Natural killer cell (primary cell): Measurements from ENCODE around the gene TSPAN19. TPM values are rescaled to one million over a fixed set of nuclear protein-coding genes. Genes with fewer than 3 reads are reported as not detected.

Experiments
- ATAC-seq, 3 donors: fragments of 150-1000 bp in 2 of 3; fragments of 200-7000 bp in 1 of 3; cut with Tn5 transposase; 1 replicate in 1 of 3; 2 replicates in 2 of 3; pipeline ENCODE4 v1.10.0; 2021; ENCODE audit warnings: mild to moderate bottlenecking in 2 of 3, moderate library complexity in 2 of 3
- DNase-seq, 2 donors: peaks; one replicate each; pipeline versions ENCODE4 v3.0.0 to v3.0.0-alpha.2; 2013 to 2021; ENCODE audit warnings: mixed read lengths in 1 of 2
- H3K27ac ChIP-seq: one replicate; pipeline ENCODE4 v1.5.1; 2013; ENCODE audit warnings: mild to moderate bottlenecking, low read length
- H3K27me3 ChIP-seq: one replicate; pipeline ENCODE4 v1.6.1; 2013; ENCODE audit warnings: low read length; ENCODE audit not compliant: control insufficient read depth, insufficient read depth
- H3K36me3 ChIP-seq: one replicate; pipeline ENCODE4 v1.6.1; 2013; ENCODE audit warnings: low read length; ENCODE audit not compliant: control insufficient read depth, insufficient read depth
- H3K4me1 ChIP-seq: one replicate; pipeline ENCODE4 v1.6.1; 2013; ENCODE audit warnings: low read length; ENCODE audit not compliant: control insufficient read depth, insufficient read depth
- H3K4me3 ChIP-seq: one replicate; pipeline ENCODE4 v1.5.1; 2013; ENCODE audit warnings: low read length
- H3K9me3 ChIP-seq: one replicate; pipeline ENCODE4 v1.6.1; 2013; ENCODE audit warnings: low read length; ENCODE audit not compliant: control insufficient read depth, insufficient read depth
- H3K27ac Mint-ChIP-seq, 2 donors: one replicate each; pipeline ENCODE4 v1.8.0; 2022; ENCODE audit warnings: mild to moderate bottlenecking in 2 of 2, mixed read lengths in 2 of 2, moderate library complexity in 1 of 2
- H3K27me3 Mint-ChIP-seq, 2 donors: one replicate each; pipeline ENCODE4 v1.8.0; 2022; ENCODE audit warnings: low read depth in 2 of 2, mixed read lengths in 2 of 2
- H3K36me3 Mint-ChIP-seq: one replicate; pipeline ENCODE4 v1.8.0; 2022; ENCODE audit warnings: mixed read lengths
- H3K4me1 Mint-ChIP-seq, 2 donors: one replicate each; pipeline ENCODE4 v1.8.0; 2022; ENCODE audit warnings: mixed read lengths in 2 of 2
- H3K4me3 Mint-ChIP-seq: one replicate; pipeline ENCODE4 v1.8.0; 2022; ENCODE audit warnings: mild to moderate bottlenecking, moderate library complexity, mixed read lengths
- H3K9me3 Mint-ChIP-seq, 2 donors: one replicate each; pipeline ENCODE4 v1.8.0; 2022; ENCODE audit warnings: mixed read lengths in 2 of 2
- WGBS: methylation state at CpG from one replicate; pipeline ENCODE4 v1.1.7; 2013; ENCODE audit warnings: missing lambda C conversion rate; ENCODE audit not compliant: insufficient coverage; 5-methylcytosine and 5-hydroxymethylcytosine counted together
- intact Hi-C: fragments of 100-400 bp; cut with micrococcal nuclease; formaldehyde crosslinking; loops from one replicate; pipeline ENCODE4 v1.14.2; 2022
- total RNA-seq, 4 donors: library from RNA; stranded (reverse); fragments of 120-200 nt in 1 of 4; gene quantifications; one replicate each; pipeline versions ENCODE4 v1.2.3 to v1.2.4, GENCODE V29; 2013 to 2022
- TF ChIP-seq, protein P1 (sequence below): fragments of 200-600 bp; IDR thresholded peaks from one replicate; pipeline ENCODE4 v1.8.0; 2022; ENCODE audit warnings: antibody characterized with exemption

Gene TSPAN19
- total RNA-seq, 3 donors from 2014 or later (not counting 1 experiment from before 2014, with no cell fraction given), result not detected

- Mint-ChIP-seq H3K9me3 (peaks cover 0 to 13% of the 10 kb centered on the region in 2 donors), H3K36me3 (no peaks in the 10 kb centered on the region), H3K27ac (no peak overlapping the region), H3K4me3 (no peak overlapping the region), H3K4me1 (no peaks in the 10 kb centered on the region), H3K27me3 (no peaks in the 10 kb centered on the region)
- Histone ChIP-seq H3K36me3 (no peaks in the 10 kb centered on the region), H3K9me3 (no peaks in the 10 kb centered on the region), H3K27ac (no peak overlapping the region), H3K4me3 (no peak overlapping the region), H3K27me3 (no peaks in the 10 kb centered on the region), H3K4me1 (no peaks in the 10 kb centered on the region)
- 79% methylated on average over 2 of the region's 2 CpGs for WGBS
- TF ChIP-seq, protein P1, sequence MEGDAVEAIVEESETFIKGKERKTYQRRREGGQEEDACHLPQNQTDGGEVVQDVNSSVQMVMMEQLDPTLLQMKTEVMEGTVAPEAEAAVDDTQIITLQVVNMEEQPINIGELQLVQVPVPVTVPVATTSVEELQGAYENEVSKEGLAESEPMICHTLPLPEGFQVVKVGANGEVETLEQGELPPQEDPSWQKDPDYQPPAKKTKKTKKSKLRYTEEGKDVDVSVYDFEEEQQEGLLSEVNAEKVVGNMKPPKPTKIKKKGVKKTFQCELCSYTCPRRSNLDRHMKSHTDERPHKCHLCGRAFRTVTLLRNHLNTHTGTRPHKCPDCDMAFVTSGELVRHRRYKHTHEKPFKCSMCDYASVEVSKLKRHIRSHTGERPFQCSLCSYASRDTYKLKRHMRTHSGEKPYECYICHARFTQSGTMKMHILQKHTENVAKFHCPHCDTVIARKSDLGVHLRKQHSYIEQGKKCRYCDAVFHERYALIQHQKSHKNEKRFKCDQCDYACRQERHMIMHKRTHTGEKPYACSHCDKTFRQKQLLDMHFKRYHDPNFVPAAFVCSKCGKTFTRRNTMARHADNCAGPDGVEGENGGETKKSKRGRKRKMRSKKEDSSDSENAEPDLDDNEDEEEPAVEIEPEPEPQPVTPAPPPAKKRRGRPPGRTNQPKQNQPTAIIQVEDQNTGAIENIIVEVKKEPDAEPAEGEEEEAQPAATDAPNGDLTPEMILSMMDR, result no peak
- intact Hi-C loops, result no loop called here
- no peak for DNase-seq
- ATAC-seq, result no peak
These were observed 35.3 kb downstream of the TSPAN19 start for GRCh38 chr12:85000729-85001128.

DNA sequence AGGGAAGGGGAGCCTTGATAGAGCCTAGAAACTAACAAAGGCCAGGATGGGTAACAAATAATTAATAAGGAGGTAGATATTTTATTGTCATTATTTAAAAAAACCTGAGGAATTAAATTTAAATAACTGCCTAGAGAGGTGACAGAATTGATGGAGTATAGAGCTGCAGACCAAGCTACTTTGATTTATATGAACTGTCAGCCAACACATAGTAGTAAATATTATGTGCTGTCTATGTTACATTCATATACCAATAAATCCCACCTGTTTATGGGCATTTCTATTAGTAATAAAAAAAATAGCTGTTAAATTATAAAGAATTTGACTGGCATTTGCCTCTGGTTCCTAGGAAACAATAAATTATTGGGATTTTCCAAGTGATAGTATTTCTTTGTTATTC is 37.7 kb downstream of the TSPAN19 start:
- Mint-ChIP-seq H3K9me3 (peaks cover 3 to 16% of the 10 kb centered on the region in 2 donors), H3K4me1 (peaks cover 0 to 5% of the 10 kb centered on the region in 2 donors), H3K27me3 (no peaks in the 10 kb centered on the region), H3K36me3 (no peaks in the 10 kb centered on the region), H3K4me3 (no peak overlapping the region), H3K27ac (no peak overlapping the region)
- intact Hi-C loops, result no loop called here
- no peaks in the 10 kb centered on the region for H3K4me1 ChIP-seq
- H3K27me3 ChIP-seq, result no peaks in the 10 kb centered on the region
- H3K4me3 ChIP-seq, result no peak overlapping the region
- DNase-seq, result no peak
- ATAC-seq, result no peak
- H3K36me3 ChIP-seq, result no peaks in the 10 kb centered on the region
- TF ChIP-seq, protein P1, result no peak
- no peaks in the 10 kb centered on the region for H3K9me3 ChIP-seq
- H3K27ac ChIP-seq, result no peak overlapping the region

DNA sequence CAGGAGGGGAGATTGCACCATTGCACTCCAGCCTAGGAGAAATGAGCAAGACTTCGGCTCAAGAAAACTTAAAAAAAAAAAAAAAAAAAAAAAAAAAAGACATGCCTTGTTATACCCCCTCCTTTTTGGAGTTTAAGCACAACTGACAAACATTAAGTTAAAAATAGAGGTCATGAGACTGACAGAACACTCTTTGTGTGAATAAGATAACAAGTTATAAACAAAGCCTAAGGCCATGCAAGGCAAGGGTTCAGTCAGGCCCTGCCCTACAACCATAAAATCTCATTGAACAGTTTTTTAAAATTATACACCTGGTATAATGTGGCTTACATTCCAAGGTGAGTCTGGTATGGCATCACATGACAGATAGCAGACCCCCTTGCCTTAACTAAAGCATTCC is 39.3 kb downstream of the TSPAN19 start:
- DNase-seq (no peak), ATAC-seq (no peak)
- TF ChIP-seq, protein P1, result no peak
- WGBS, result no CpG with 5 or more reads among the region's 1 CpG
- H3K4me3 ChIP-seq, result no peak overlapping the region
- H3K27me3 Mint-ChIP-seq, result no peaks in the 10 kb centered on the region
- intact Hi-C loops, result no loop called here
- no peaks in the 10 kb centered on the region for H3K9me3 ChIP-seq
- no peaks in the 10 kb centered on the region for H3K36me3 ChIP-seq
- H3K27ac Mint-ChIP-seq, result no peak overlapping the region
- H3K27me3 ChIP-seq, result no peaks in the 10 kb centered on the region
- peaks cover 3 to 12% of the 10 kb centered on the region in 2 donors for H3K9me3 Mint-ChIP-seq
- H3K4me1 Mint-ChIP-seq, result peaks cover 0 to 5% of the 10 kb centered on the region in 2 donors
- H3K36me3 Mint-ChIP-seq, result no peaks in the 10 kb centered on the region
- no peak overlapping the region for H3K27ac ChIP-seq
- H3K4me1 ChIP-seq, result no peaks in the 10 kb centered on the region
- no peak overlapping the region for H3K4me3 Mint-ChIP-seq

GRCh38 chr12:84995641-84996040 is 40.4 kb downstream of the TSPAN19 start:
- H3K4me3 Mint-ChIP-seq, result no peak overlapping the region
- ATAC-seq (no peak), DNase-seq (no peak)
- TF ChIP-seq, protein P1, result no peak
- no peak overlapping the region for H3K27ac Mint-ChIP-seq
- peaks cover 0 to 5% of the 10 kb centered on the region in 2 donors for H3K4me1 Mint-ChIP-seq
- WGBS, result no CpG with 5 or more reads among the region's 2 CpGs
- Histone ChIP-seq H3K4me1 (no peaks in the 10 kb centered on the region), H3K4me3 (no peak overlapping the region), H3K27me3 (no peaks in the 10 kb centered on the region), H3K27ac (no peak overlapping the region), H3K9me3 (no peaks in the 10 kb centered on the region), H3K36me3 (no peaks in the 10 kb centered on the region)
- peaks cover 3 to 11% of the 10 kb centered on the region in 2 donors for H3K9me3 Mint-ChIP-seq
- no peaks in the 10 kb centered on the region for H3K36me3 Mint-ChIP-seq
- intact Hi-C loops, result no loop called here
- H3K27me3 Mint-ChIP-seq, result no peaks in the 10 kb centered on the region
